Psoas muscle (tissue), 8 donors: ENCODE results near the gene SUPT16H. TPM values are rescaled to one million over a fixed set of nuclear protein-coding genes. Genes with fewer than 3 reads are reported as not detected.

Experiments
- ATAC-seq, 4 donors: fragments of 200-7000 bp; cut with Tn5 transposase; one replicate each; pipeline ENCODE4 v1.9.1; 2020; ENCODE audit warnings: moderate library complexity in 3 of 4, mild to moderate bottlenecking in 2 of 4
- DNase-seq, 2 donors: peaks; one replicate each; pipeline ENCODE4 v3.0.0-alpha.2; 2020
- H3K27ac ChIP-seq: fragments of 200-600 bp; one replicate; pipeline ENCODE4 v1.8.0; 2022
- H3K27me3 ChIP-seq, 3 donors: fragments of 200-600 bp in 1 of 3; one replicate each; pipeline versions ENCODE4 v1.6.1 to v1.8.0; 2013 to 2022; ENCODE audit warnings: low read length in 2 of 3, mild to moderate bottlenecking in 2 of 3, moderate library complexity in 1 of 3; ENCODE audit not compliant: insufficient read depth in 3 of 3
- H3K36me3 ChIP-seq, 2 donors: fragments of 200-600 bp in 1 of 2; one replicate each; pipeline versions ENCODE4 v1.6.1 to v1.8.0; 2013 to 2022; ENCODE audit warnings: low read depth in 1 of 2, mild to moderate bottlenecking in 1 of 2, moderate library complexity in 1 of 2; ENCODE audit not compliant: insufficient read depth in 1 of 2
- H3K4me1 ChIP-seq: fragments of 200-600 bp; one replicate; pipeline ENCODE4 v1.8.0; 2022
- H3K4me3 ChIP-seq: fragments of 200-600 bp; one replicate; pipeline ENCODE4 v1.8.0; 2022; ENCODE audit warnings: mild to moderate bottlenecking
- H3K9me3 ChIP-seq: fragments of 200-600 bp; one replicate; pipeline ENCODE4 v1.8.0; 2022
- WGBS, 3 donors: extraction: QIAGEN DNeasy Blood & Tissue Kit; methylation state at CpG; one replicate each; pipeline versions ENCODE4 v1.1.6 to v1.1.7; 2013; 5-methylcytosine and 5-hydroxymethylcytosine counted together
- intact Hi-C, 2 donors: fragments of 100-400 bp; cut with DNase I; formaldehyde crosslinking; loops; one replicate each; pipeline versions ENCODE4 v1.11.0 to v1.14.2; 2022
- polyA plus RNA-seq, 3 donors: library from polyadenylated mRNA; stranded (reverse); fragments of 200-250 nt; gene quantifications; one replicate each; pipeline ENCODE4 v1.2.3, GENCODE V29; 2013
- total RNA-seq, 4 donors: library from RNA; stranded (reverse); fragmentation: NEBNext Ultra II Directional in 2 of 4; extraction: Animal tissue kit (Norgen Biotek cat#: 25700) in 2 of 4; gene quantifications; one replicate each; pipeline versions ENCODE4 v1.2.1 to v1.2.4, GENCODE V29; 2021 to 2023
- TF ChIP-seq, protein P1 (sequence below): fragments of 200-600 bp; IDR thresholded peaks from one replicate; pipeline ENCODE4 v1.8.0; 2022; ENCODE audit warnings: antibody characterized with exemption
- donor health status: healthy with polysubstance abuse.
- donor health status: DM: no; HTN: no; CAD: no; lungs with moderate emphysema.
- donor health status: Bipolar disorder and iron deficiency.
- donor health status: healthy.
- donor health status: DM: yes; HTN: yes; CAD: no.
- donor health status: DM: no; HTN: no; CAD: no.
- donor health status: DM: no; HTN: no; CAD: no.
- donor health status: DM: yes; HTN: yes; CAD: no.

SUPT16H gene
- total and polyA plus RNA-seq, 7 donors: 23.6 to 42.0 (median 28.4) TPM

DNA sequence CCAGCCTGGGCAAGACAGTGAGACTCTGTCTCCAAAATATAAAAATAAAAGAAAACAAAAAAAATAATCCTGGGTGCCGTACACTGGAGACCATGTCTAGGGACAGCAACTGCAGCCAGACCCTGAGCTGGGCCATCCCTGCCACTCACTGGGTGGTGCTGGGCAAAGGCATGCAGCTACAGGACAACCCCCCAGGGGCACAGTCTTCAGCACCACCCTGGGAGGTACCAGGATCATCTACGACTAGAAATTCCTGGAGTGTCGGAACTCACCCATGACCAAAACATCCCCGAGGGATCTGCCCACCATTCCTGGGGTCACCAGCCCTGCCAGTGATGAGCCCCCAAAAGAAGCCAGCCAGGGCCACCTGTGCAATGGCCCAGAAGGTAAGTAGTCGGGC lies 35.7 kb upstream of the SUPT16H start:
- H3K9me3 ChIP-seq: no peaks in the 10 kb centered on the region
- 82 to 92% (median 85%) methylated on average over 5 of the region's 5 CpGs for WGBS, 3 donors
- no peaks in the 10 kb centered on the region for H3K27me3 ChIP-seq
- TF ChIP-seq, protein P1, sequence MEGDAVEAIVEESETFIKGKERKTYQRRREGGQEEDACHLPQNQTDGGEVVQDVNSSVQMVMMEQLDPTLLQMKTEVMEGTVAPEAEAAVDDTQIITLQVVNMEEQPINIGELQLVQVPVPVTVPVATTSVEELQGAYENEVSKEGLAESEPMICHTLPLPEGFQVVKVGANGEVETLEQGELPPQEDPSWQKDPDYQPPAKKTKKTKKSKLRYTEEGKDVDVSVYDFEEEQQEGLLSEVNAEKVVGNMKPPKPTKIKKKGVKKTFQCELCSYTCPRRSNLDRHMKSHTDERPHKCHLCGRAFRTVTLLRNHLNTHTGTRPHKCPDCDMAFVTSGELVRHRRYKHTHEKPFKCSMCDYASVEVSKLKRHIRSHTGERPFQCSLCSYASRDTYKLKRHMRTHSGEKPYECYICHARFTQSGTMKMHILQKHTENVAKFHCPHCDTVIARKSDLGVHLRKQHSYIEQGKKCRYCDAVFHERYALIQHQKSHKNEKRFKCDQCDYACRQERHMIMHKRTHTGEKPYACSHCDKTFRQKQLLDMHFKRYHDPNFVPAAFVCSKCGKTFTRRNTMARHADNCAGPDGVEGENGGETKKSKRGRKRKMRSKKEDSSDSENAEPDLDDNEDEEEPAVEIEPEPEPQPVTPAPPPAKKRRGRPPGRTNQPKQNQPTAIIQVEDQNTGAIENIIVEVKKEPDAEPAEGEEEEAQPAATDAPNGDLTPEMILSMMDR: no peak
- ATAC-seq (no peak), DNase-seq (no peak)
- intact Hi-C loops: no loop called here
- peaks cover 11 to 97% of the 10 kb centered on the region in 2 donors for H3K36me3 ChIP-seq
- no peaks in the 10 kb centered on the region for H3K4me1 ChIP-seq
- H3K27ac ChIP-seq: no peak overlapping the region
- H3K4me3 ChIP-seq: no peak overlapping the region

DNA sequence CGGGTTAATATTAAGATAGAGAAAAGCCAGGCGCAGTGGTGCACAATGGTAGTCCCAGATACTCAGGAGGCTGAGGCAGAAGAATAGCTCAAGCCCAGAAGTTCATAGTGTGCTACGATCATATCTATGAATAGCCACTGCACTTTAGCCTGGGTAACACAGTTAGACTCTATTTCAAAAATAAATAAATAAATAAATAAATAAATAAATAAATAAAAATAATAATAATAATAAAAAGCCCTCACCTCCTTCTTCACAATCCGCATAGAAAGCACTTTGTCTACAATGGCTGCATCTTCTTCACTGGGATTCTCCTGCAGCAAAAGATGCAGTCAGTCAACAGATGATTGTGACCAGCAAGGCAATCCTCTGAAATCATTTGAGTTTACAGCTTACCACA lies 31.5 kb upstream of the SUPT16H start:
- ATAC-seq (no peak), DNase-seq (no peak)
- no peaks in the 10 kb centered on the region for H3K4me1 ChIP-seq
- no peaks in the 10 kb centered on the region for H3K27me3 ChIP-seq
- H3K4me3 ChIP-seq: no peak overlapping the region
- H3K27ac ChIP-seq: no peak overlapping the region
- TF ChIP-seq, protein P1: no peak
- H3K36me3 ChIP-seq: peaks cover 13 to 97% of the 10 kb centered on the region in 2 donors
- H3K9me3 ChIP-seq: no peaks in the 10 kb centered on the region
- intact Hi-C loops: no loop called here
- WGBS, 3 donors: 94 to 95% (median 94%) methylated on average over 4 of the region's 4 CpGs

DNA sequence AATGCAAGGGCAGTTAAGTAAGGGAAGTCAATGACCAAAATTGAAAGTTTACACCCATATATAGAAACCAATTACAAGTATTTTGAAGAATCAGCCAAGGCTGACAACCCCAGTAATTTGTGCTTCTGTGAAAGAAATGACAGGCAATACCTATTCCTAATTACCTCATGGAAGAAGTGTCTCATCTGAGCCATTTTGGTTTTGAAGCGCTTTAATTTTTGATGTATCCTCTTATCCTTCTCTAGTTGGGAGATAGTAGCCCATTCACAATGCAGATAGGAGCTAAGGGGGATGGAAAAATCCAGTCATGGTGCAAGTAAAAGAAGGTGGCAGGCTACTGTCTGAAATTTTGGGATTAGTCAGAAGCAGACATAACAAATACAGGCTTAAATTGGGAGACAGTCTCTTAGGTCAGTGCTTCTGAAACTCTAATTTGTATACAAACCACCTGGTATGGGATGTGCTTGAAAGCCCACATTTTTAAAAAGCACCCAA lies 30.4 kb upstream of the SUPT16H start:
- Histone ChIP-seq H3K4me1 (no peaks in the 10 kb centered on the region), H3K27me3 (no peaks in the 10 kb centered on the region), H3K9me3 (no peaks in the 10 kb centered on the region), H3K4me3 (no peak overlapping the region), H3K36me3 (peaks cover 17 to 97% of the 10 kb centered on the region in 2 donors), H3K27ac (no peak overlapping the region)
- no peak for ATAC-seq
- intact Hi-C loops: no loop called here
- 98 to 100% (median 100%) methylated on average over 1 of the region's 1 CpG for WGBS, 3 donors
- no peak for DNase-seq
- TF ChIP-seq, protein P1: no peak

DNA sequence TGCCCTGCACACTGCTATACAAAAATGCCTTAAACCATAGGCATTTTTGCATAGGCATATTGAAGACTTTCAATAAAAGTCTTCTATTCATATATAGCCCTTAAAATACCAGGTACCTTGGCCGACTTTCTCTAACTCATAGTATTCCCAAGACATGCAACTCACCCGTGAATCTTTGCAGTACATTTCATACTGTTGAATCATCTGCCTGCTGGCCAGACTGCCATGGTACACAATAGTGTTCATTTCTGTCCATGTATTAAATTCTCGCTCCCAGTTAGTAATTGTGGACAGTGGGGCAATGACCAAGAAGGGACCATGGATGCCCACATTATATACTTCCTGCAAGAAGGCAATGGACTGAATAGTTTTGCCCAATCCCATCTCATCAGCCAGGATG lies 24.3 kb upstream of the SUPT16H start:
- intact Hi-C loops: loop anchor here in 1 of 2 donors (5.0 kb wide), 1 partner anchor 51 kb away; no protein-coding TSS in a partner anchor
- TF ChIP-seq, protein P1: no peak
- Histone ChIP-seq H3K27ac (no peak overlapping the region), H3K36me3 (peaks cover 23 to 100% of the 10 kb centered on the region in 2 donors), H3K4me1 (no peaks in the 10 kb centered on the region), H3K9me3 (no peaks in the 10 kb centered on the region), H3K27me3 (no peaks in the 10 kb centered on the region), H3K4me3 (no peak overlapping the region)
- no peak for DNase-seq
- ATAC-seq: peak in 1 of 4 donors; percentile 32
- WGBS, 3 donors: 66 to 83% (median 74%) methylated on average over 3 of the region's 3 CpGs

DNA sequence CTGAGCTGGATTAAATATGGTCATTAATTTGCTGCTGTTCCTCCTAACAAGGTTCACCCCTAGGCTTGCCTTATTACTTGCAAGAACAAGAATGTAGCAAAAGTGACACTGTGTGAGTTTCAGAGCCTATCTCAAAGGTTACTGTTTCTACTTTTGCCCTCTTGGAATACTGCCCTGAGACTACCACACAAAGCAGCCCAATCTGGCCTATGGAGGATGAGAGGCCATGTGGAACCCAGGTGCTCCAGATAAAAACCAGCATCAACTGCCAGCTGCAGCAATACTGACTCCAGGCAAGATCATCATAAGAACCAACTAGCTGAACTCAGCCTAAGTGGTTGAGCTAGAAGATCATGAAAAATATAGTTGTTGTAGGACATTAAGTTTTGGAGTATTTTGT lies 22.4 kb upstream of the SUPT16H start:
- Histone ChIP-seq H3K27ac (no peak overlapping the region), H3K27me3 (no peaks in the 10 kb centered on the region), H3K4me1 (no peaks in the 10 kb centered on the region), H3K36me3 (peaks cover 33 to 100% of the 10 kb centered on the region in 2 donors), H3K9me3 (no peaks in the 10 kb centered on the region), H3K4me3 (no peak overlapping the region)
- no peak for ATAC-seq
- DNase-seq: no peak
- intact Hi-C loops: loop anchor here in 1 of 2 donors (5.0 kb wide), 1 partner anchor 49 kb away; no protein-coding TSS in a partner anchor
- TF ChIP-seq, protein P1: no peak
